CD8-positive, alpha-beta memory T cell (primary cell): ENCODE results near the gene TSPEAR. TPM values are rescaled to one million over a fixed set of nuclear protein-coding genes. Genes with fewer than 3 reads are reported as not detected.

Experiments
- CTCF ChIA-PET: fragments of 350-600 bp; sonication (Branson Sonifier 250); formaldehyde crosslinking; loops from one replicate; lab custom pipeline; 2021; ENCODE audit warnings: antibody characterized with exemption; lab: Charles Lee
- POLR2A ChIA-PET: fragments of 350-600 bp; sonication (Branson Sonifier 250); formaldehyde crosslinking; loops from one replicate; lab custom pipeline; 2021; ENCODE audit warnings: antibody characterized with exemption; lab: Charles Lee
- DNase-seq, 5 donors: peaks; one replicate each; pipeline versions ENCODE4 v3.0.0 to v3.0.0-alpha.2; 2020 to 2022; ENCODE audit warnings: mixed read lengths in 1 of 5
- H3K27ac ChIP-seq: one replicate; pipeline ENCODE4 v1.7.0; 2013; ENCODE audit warnings: low read depth, mild to moderate bottlenecking, low read length, moderate library complexity
- H3K27me3 ChIP-seq: 2 replicates; pipeline ENCODE4 v1.7.0; 2013; ENCODE audit warnings: low read length, mild to moderate bottlenecking; ENCODE audit not compliant: insufficient read depth, poor library complexity, severe bottlenecking
- H3K36me3 ChIP-seq: 2 replicates; pipeline ENCODE4 v1.7.0; 2013; ENCODE audit warnings: mild to moderate bottlenecking, low read length, moderate library complexity; ENCODE audit not compliant: insufficient read depth
- H3K4me1 ChIP-seq: 2 replicates; pipeline ENCODE4 v1.7.0; 2013; ENCODE audit warnings: mild to moderate bottlenecking, low read length, moderate library complexity; ENCODE audit not compliant: insufficient read depth
- H3K4me3 ChIP-seq: 2 replicates; pipeline ENCODE4 v1.7.0; 2013; ENCODE audit warnings: mild to moderate bottlenecking, low read length
- H3K9me3 ChIP-seq: 2 replicates; pipeline ENCODE4 v1.7.0; 2013; ENCODE audit warnings: mild to moderate bottlenecking, low read length
- H3K27ac Mint-ChIP-seq, 8 donors: one replicate each; pipeline ENCODE4 v1.8.0; 2020 to 2021; ENCODE audit warnings: mixed read lengths in 8 of 8, mild to moderate bottlenecking in 6 of 8, inconsistent platforms in 3 of 8, moderate library complexity in 3 of 8
- H3K27me3 Mint-ChIP-seq, 2 donors: one replicate each; pipeline ENCODE4 v1.8.0; 2020 to 2021; ENCODE audit warnings: mixed read lengths in 2 of 2, mild to moderate bottlenecking in 1 of 2, moderate library complexity in 1 of 2
- H3K36me3 Mint-ChIP-seq, 3 donors: one replicate each; pipeline ENCODE4 v1.8.0; 2020 to 2021; ENCODE audit warnings: mixed read lengths in 3 of 3, inconsistent platforms in 1 of 3, mild to moderate bottlenecking in 1 of 3
- H3K4me1 Mint-ChIP-seq, 3 donors: one replicate each; pipeline ENCODE4 v1.8.0; 2020 to 2021; ENCODE audit warnings: mixed read lengths in 3 of 3, inconsistent platforms in 1 of 3, mild to moderate bottlenecking in 1 of 3
- H3K4me3 Mint-ChIP-seq, 7 donors: one replicate each; pipeline ENCODE4 v1.8.0; 2020 to 2021; ENCODE audit warnings: mixed read lengths in 7 of 7, mild to moderate bottlenecking in 6 of 7, moderate library complexity in 4 of 7, inconsistent platforms in 2 of 7
- H3K9me3 Mint-ChIP-seq, 5 donors: one replicate each; pipeline ENCODE4 v1.8.0; 2020 to 2022; ENCODE audit warnings: mixed read lengths in 5 of 5, mild to moderate bottlenecking in 3 of 5, moderate library complexity in 2 of 5, inconsistent platforms in 1 of 5
- polyA plus RNA-seq: library from polyadenylated mRNA; unstranded; fragments of 300-500 nt; fragmentation: Illumina TruSeq; gene quantifications from one replicate; pipeline ENCODE4 v1.2.3, GENCODE V29; 2021
- total RNA-seq, 2 experiments: library from RNA; stranded (reverse); gene quantifications; one replicate each; pipeline ENCODE4 v1.2.3, GENCODE V29; 2021

TSPEAR gene
- total and polyA plus RNA-seq, 3 experiments from 2014 or later, result 0.05 TPM; not detected in 2

- Histone ChIP-seq H3K4me1 (no peaks in the 10 kb centered on the region), H3K9me3 (no peaks in the 10 kb centered on the region), H3K36me3 (no peaks in the 10 kb centered on the region), H3K4me3 (no peak overlapping the region), H3K27ac (no peak overlapping the region), H3K27me3 (no peaks in the 10 kb centered on the region)
- ChIA-PET CTCF (interaction anchor here (1.5 to 1.7 kb wide), 2 partner anchors 220 to 230 kb away, joined by 3 to 4 read pairs; no protein-coding TSS in a partner anchor), POLR2A (no interaction called here)
- Mint-ChIP-seq H3K36me3 (no peaks in the 10 kb centered on the region), H3K27me3 (peaks cover 10 to 36% of the 10 kb centered on the region in 2 donors), H3K4me1 (no peaks in the 10 kb centered on the region), H3K4me3 (no peak overlapping the region), H3K9me3 (no peaks in the 10 kb centered on the region), H3K27ac (no peak overlapping the region)
- DNase-seq, result no peak
Measured at GRCh38 chr21:44730951-44731579, 19.7 kb upstream of the TSPEAR start.

GRCh38 chr21:44730028-44730395 is 18.6 kb upstream of the TSPEAR start:
- Histone ChIP-seq H3K4me1 (no peaks in the 10 kb centered on the region), H3K27me3 (no peaks in the 10 kb centered on the region), H3K9me3 (no peaks in the 10 kb centered on the region), H3K4me3 (no peak overlapping the region), H3K36me3 (no peaks in the 10 kb centered on the region), H3K27ac (no peak overlapping the region)
- CTCF ChIA-PET, result no interaction called here
- no peaks in the 10 kb centered on the region for H3K9me3 Mint-ChIP-seq
- H3K4me1 Mint-ChIP-seq, result no peaks in the 10 kb centered on the region
- no peaks in the 10 kb centered on the region for H3K36me3 Mint-ChIP-seq
- no peak for DNase-seq
- no peak overlapping the region for H3K27ac Mint-ChIP-seq
- peaks cover 10 to 42% of the 10 kb centered on the region in 2 donors for H3K27me3 Mint-ChIP-seq
- H3K4me3 Mint-ChIP-seq, result no peak overlapping the region
- POLR2A ChIA-PET, result no interaction called here

GRCh38 chr21:44729336-44730027 is 18.1 kb upstream of the TSPEAR start:
- H3K27ac ChIP-seq, result no peak overlapping the region
- H3K36me3 Mint-ChIP-seq, result no peaks in the 10 kb centered on the region
- CTCF ChIA-PET, result no interaction called here
- no peak for DNase-seq
- no peaks in the 10 kb centered on the region for H3K36me3 ChIP-seq
- no peaks in the 10 kb centered on the region for H3K27me3 ChIP-seq
- H3K4me3 Mint-ChIP-seq, result no peak overlapping the region
- H3K27me3 Mint-ChIP-seq, result peaks cover 10 to 42% of the 10 kb centered on the region in 2 donors
- H3K4me3 ChIP-seq, result no peak overlapping the region
- no peaks in the 10 kb centered on the region for H3K4me1 Mint-ChIP-seq
- H3K27ac Mint-ChIP-seq, result no peak overlapping the region
- no peaks in the 10 kb centered on the region for H3K4me1 ChIP-seq
- H3K9me3 Mint-ChIP-seq, result no peaks in the 10 kb centered on the region
- POLR2A ChIA-PET, result no interaction called here
- no peaks in the 10 kb centered on the region for H3K9me3 ChIP-seq

DNA sequence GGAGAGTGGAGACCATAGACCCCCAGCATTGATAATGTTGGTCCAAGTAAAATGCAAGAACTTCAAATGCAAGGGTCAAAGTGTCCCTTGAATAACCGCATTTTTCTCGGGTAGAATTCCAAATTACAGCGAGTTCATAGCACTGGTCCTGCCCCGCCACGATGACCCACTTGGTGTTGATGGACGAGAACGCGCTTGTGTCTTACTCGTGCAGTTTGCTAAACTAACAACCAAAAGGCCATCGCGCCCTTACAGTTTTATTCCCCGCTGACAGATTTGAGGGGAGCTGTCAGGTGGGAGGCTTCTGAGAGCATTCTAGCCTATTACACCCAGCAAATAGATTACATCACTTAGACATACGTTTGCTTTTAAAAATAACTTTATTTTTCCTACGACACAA is 17.3 kb upstream of the TSPEAR start:
- H3K9me3 Mint-ChIP-seq, result no peaks in the 10 kb centered on the region
- H3K4me1 Mint-ChIP-seq, result peaks cover 3 to 5% (median 4%) of the 10 kb centered on the region in 3 donors
- Histone ChIP-seq H3K4me1 (peaks cover 3% of the 10 kb centered on the region), H3K27ac (no peak overlapping the region), H3K4me3 (no peak overlapping the region), H3K27me3 (peaks cover 6% of the 10 kb centered on the region), H3K9me3 (no peaks in the 10 kb centered on the region), H3K36me3 (no peaks in the 10 kb centered on the region)
- ChIA-PET CTCF (no interaction called here), POLR2A (no interaction called here)
- no peak overlapping the region for H3K4me3 Mint-ChIP-seq
- no peak for DNase-seq
- H3K27me3 Mint-ChIP-seq, result peaks cover 15 to 46% of the 10 kb centered on the region in 2 donors
- H3K27ac Mint-ChIP-seq, result no peak overlapping the region
- H3K36me3 Mint-ChIP-seq, result no peaks in the 10 kb centered on the region

DNA sequence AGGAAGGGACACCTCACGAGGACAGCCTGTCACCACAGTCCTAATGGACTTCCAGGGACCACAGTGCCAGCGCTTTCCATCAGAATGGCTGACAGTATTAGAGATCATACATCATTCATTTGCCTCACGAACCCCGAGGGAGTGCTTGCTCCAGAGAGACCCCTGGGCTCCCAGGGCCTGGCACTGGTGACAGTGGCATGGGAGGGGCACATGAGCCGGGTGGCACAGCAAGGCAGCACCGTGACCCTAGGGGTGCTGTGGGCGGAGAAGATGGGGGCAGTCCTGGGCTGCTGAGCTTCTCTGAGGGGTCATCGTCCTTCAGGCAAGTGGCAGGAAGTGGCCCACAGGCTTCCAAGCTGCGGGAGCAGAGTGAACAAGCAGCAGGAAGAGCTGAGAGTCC is 16.4 kb upstream of the TSPEAR start:
- Mint-ChIP-seq H3K27ac (no peak overlapping the region), H3K4me1 (peaks cover 9 to 12% (median 11%) of the 10 kb centered on the region in 3 donors), H3K9me3 (no peaks in the 10 kb centered on the region), H3K4me3 (no peak overlapping the region), H3K36me3 (no peaks in the 10 kb centered on the region), H3K27me3 (peaks cover 20 to 48% of the 10 kb centered on the region in 2 donors)
- Histone ChIP-seq H3K4me3 (no peak overlapping the region), H3K27ac (no peak overlapping the region), H3K4me1 (peaks cover 13% of the 10 kb centered on the region), H3K9me3 (no peaks in the 10 kb centered on the region), H3K36me3 (no peaks in the 10 kb centered on the region), H3K27me3 (peaks cover 12% of the 10 kb centered on the region)
- CTCF ChIA-PET, result no interaction called here
- POLR2A ChIA-PET, result no interaction called here
- no peak for DNase-seq

GRCh38 chr21:44727321-44727720 is 15.9 kb upstream of the TSPEAR start:
- no peaks in the 10 kb centered on the region for H3K9me3 Mint-ChIP-seq

DNA sequence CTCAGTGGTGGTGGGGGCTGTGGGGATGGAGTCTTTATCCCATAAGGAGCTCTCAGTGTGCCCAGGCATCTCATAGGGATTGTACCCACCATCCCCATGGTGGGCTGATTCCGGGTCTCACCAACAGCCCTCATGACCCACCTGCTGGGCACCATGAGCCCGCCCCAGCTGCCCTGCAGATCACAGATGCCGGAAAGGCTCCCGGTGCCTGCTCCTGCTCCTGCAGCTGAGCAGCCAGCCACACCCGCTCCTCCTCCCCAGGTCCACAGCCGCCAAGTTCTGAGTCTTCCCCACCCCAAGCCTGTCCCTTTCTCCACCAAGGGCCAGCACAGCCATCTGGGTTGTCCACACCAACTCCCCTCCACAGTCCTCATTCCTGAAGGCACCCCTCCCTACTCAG is 15.5 kb upstream of the TSPEAR start:
- Histone ChIP-seq H3K36me3 (no peaks in the 10 kb centered on the region), H3K27me3 (peaks cover 16% of the 10 kb centered on the region), H3K9me3 (no peaks in the 10 kb centered on the region), H3K27ac (no peak overlapping the region), H3K4me3 (no peak overlapping the region), H3K4me1 (peaks cover 15% of the 10 kb centered on the region)
- ChIA-PET CTCF (no interaction called here), POLR2A (no interaction called here)
- DNase-seq, result no peak
- Mint-ChIP-seq H3K27me3 (peaks cover 22 to 49% of the 10 kb centered on the region in 2 donors), H3K4me1 (peaks cover 13 to 17% (median 15%) of the 10 kb centered on the region in 3 donors), H3K9me3 (no peaks in the 10 kb centered on the region), H3K4me3 (no peak overlapping the region), H3K27ac (no peak overlapping the region), H3K36me3 (no peaks in the 10 kb centered on the region)

More at GRCh38 chr21:44727321-44727720, 15.9 kb upstream of the TSPEAR start:
- H3K4me1 Mint-ChIP-seq, result peaks cover 13 to 16% (median 15%) of the 10 kb centered on the region in 3 donors
- H3K4me3 Mint-ChIP-seq, result no peak overlapping the region
- Histone ChIP-seq H3K9me3 (no peaks in the 10 kb centered on the region), H3K36me3 (no peaks in the 10 kb centered on the region), H3K4me3 (no peak overlapping the region), H3K27ac (no peak overlapping the region), H3K27me3 (peaks cover 16% of the 10 kb centered on the region), H3K4me1 (peaks cover 15% of the 10 kb centered on the region)
- POLR2A ChIA-PET, result no interaction called here
- no peak overlapping the region for H3K27ac Mint-ChIP-seq
- CTCF ChIA-PET, result no interaction called here
- H3K36me3 Mint-ChIP-seq, result no peaks in the 10 kb centered on the region
- no peak for DNase-seq
- peaks cover 22 to 53% of the 10 kb centered on the region in 2 donors for H3K27me3 Mint-ChIP-seq

GRCh38 chr21:44724926-44725325 is 13.6 kb upstream of the TSPEAR start:
- Mint-ChIP-seq H3K9me3 (no peaks in the 10 kb centered on the region), H3K27ac (no peak overlapping the region), H3K4me3 (no peak overlapping the region), H3K27me3 (peaks cover 23 to 52% of the 10 kb centered on the region in 2 donors), H3K4me1 (peaks cover 13 to 17% (median 15%) of the 10 kb centered on the region in 3 donors), H3K36me3 (no peaks in the 10 kb centered on the region)
- POLR2A ChIA-PET, result no interaction called here
- Histone ChIP-seq H3K4me1 (peaks cover 15% of the 10 kb centered on the region), H3K4me3 (no peak overlapping the region), H3K27ac (no peak overlapping the region), H3K36me3 (no peaks in the 10 kb centered on the region), H3K27me3 (peaks cover 16% of the 10 kb centered on the region), H3K9me3 (no peaks in the 10 kb centered on the region)
- no peak for DNase-seq
- CTCF ChIA-PET, result no interaction called here
